ENCODE results near the gene CERS5. TPM values are rescaled to one million over a fixed set of nuclear protein-coding genes. Genes with fewer than 3 reads are reported as not detected.

CERS5 gene
- total RNA-seq, 2 experiments from 2014 or later, result 33.9 to 39.5 TPM

DNA sequence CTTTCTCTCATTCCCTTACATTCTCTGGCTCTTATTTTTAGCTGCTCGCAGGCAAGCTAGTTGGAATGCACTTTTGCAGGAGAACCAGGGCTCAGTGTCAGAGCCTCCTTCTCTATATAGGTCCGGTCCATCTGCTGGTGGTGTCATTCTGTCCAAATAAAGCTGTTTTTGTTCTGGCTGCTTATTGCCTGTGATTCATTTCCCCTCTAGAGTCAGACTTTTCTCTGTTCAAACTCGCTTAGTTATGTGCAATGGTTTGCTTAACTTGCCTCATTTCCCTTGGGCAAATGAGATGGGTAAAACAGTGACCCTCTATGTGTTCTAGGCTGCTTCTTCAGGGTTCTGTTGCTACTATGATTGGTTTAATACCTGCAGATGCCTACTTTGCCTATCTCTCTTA is 79.2 kb downstream of the CERS5 start:
- TF ChIP-seq, protein P1, sequence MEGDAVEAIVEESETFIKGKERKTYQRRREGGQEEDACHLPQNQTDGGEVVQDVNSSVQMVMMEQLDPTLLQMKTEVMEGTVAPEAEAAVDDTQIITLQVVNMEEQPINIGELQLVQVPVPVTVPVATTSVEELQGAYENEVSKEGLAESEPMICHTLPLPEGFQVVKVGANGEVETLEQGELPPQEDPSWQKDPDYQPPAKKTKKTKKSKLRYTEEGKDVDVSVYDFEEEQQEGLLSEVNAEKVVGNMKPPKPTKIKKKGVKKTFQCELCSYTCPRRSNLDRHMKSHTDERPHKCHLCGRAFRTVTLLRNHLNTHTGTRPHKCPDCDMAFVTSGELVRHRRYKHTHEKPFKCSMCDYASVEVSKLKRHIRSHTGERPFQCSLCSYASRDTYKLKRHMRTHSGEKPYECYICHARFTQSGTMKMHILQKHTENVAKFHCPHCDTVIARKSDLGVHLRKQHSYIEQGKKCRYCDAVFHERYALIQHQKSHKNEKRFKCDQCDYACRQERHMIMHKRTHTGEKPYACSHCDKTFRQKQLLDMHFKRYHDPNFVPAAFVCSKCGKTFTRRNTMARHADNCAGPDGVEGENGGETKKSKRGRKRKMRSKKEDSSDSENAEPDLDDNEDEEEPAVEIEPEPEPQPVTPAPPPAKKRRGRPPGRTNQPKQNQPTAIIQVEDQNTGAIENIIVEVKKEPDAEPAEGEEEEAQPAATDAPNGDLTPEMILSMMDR (IDR thresholded peaks at IDR 0.05), result no peak

DNA sequence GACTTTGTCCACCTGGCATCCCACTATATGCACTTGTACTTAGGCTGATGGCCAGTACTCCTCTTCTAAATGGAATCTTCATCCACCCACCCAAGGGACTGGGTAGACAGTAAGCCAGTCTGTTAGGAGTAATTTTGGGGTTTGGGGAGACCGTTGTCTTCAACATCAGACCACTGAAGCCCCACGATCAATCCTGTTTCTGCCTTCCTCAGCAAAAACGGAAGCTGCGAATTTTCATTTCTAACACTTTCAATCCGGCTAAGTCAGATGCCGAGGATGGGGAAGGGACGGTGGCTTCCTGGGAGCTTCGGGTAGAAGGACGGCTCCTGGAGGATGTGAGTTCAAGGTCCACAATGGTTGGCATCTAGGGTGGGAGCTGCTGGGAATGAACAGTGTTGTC is 80.0 kb downstream of the CERS5 start:
- peaks cover 44% of the 10 kb centered on the region for H3K4me1 Mint-ChIP-seq (ENCODE audit: low read depth)
- DNase-seq, result no peak
- TF ChIP-seq, protein P1 (IDR thresholded peaks at IDR 0.05), result no peak
- intact Hi-C loops (cut with micrococcal nuclease), result loop anchor here (5.0 kb wide), 1 partner anchor 90 kb away; no protein-coding TSS in a partner anchor
- H3K9me3 Mint-ChIP-seq, result no peaks in the 10 kb centered on the region
- no peak for ATAC-seq
- no peak overlapping the region for H3K27ac Mint-ChIP-seq
- H3K4me3 Mint-ChIP-seq, result no peak overlapping the region
- peaks cover 17% of the 10 kb centered on the region for H3K36me3 Mint-ChIP-seq (ENCODE audit: low read depth)
- ChIA-PET CTCF (interaction anchor here (0.7 to 6.8 kb wide), 15 partner anchors 14 to 227 kb away, joined by 3 to 60 read pairs (median 5); partner anchors contain the start of genes CERS5, COX14, GPD1 and RACGAP1), POLR2A (interaction anchor here (0.9 kb wide), 1 partner anchor 26 kb away, joined by 5 read pairs; no protein-coding TSS in a partner anchor)
- no peaks in the 10 kb centered on the region for H3K27me3 Mint-ChIP-seq

More for the DNA sequence above, 79.2 kb downstream of the CERS5 start:
- no peaks in the 10 kb centered on the region for H3K9me3 Mint-ChIP-seq
- H3K4me1 Mint-ChIP-seq (ENCODE audit: low read depth), result peaks cover 38% of the 10 kb centered on the region
- H3K27ac Mint-ChIP-seq, result peak overlapping the region; percentile 35
- no peaks in the 10 kb centered on the region for H3K27me3 Mint-ChIP-seq
- CTCF ChIA-PET, result interaction anchor here (0.6 to 6.8 kb wide), 23 partner anchors 9 to 226 kb away, joined by 3 to 60 read pairs (median 4); partner anchors contain the start of genes CERS5, COX14, GPD1 and RACGAP1
- no peak for DNase-seq
- intact Hi-C loops (cut with micrococcal nuclease), result loop anchor here (5.0 kb wide), 1 partner anchor 89 kb away; no protein-coding TSS in a partner anchor
- H3K36me3 Mint-ChIP-seq (ENCODE audit: low read depth), result peaks cover 17% of the 10 kb centered on the region
- ATAC-seq, result no peak
- POLR2A ChIA-PET, result interaction anchor here (0.9 kb wide), 2 partner anchors 24 to 25 kb away, joined by 3 to 5 read pairs; no protein-coding TSS in a partner anchor
- H3K4me3 Mint-ChIP-seq, result no peak overlapping the region

DNA sequence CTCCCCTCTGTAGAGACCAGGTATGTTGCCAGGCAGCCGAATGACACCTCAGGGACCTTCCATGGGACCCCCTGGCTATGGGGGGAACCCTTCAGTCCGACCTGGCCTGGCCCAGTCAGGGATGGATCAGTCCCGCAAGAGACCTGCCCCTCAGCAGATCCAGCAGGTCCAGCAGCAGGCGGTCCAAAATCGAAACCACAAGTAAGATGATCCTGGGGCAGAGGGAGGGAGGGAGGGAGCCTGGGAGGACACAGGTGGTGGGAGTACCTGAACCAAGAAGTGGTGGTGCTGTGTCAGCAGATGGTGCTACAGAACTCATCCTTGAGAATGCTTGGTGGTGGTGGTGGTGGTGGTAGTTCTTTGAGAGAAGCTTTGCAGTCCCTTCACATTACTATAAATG is 81.0 kb downstream of the CERS5 start:
- Mint-ChIP-seq H3K9me3 (no peaks in the 10 kb centered on the region), H3K4me3 (peak overlapping the region; percentile 90), H3K27me3 (no peaks in the 10 kb centered on the region), H3K27ac (peak overlapping the region; percentile 89), H3K4me1 (ENCODE audit: low read depth) (peaks cover 44% of the 10 kb centered on the region), H3K36me3 (ENCODE audit: low read depth) (peaks cover 11% of the 10 kb centered on the region)
- ChIA-PET POLR2A (interaction anchor here (4.0 kb wide), 1 partner anchor 26 kb away, joined by 26 read pairs; the partner anchor contains the start of gene COX14), CTCF (interaction anchor here (1.2 to 6.8 kb wide), 6 partner anchors 13 to 120 kb away, joined by 3 to 60 read pairs (median 20); partner anchors contain the start of genes COX14 and GPD1)
- TF ChIP-seq, protein P1 (IDR thresholded peaks at IDR 0.05), result no peak
- intact Hi-C loops (cut with micrococcal nuclease), result loop anchor here (5.0 kb wide), 1 partner anchor 91 kb away; no protein-coding TSS in a partner anchor
- DNase-seq, result peak; percentile 18
- ATAC-seq, result no peak

DNA sequence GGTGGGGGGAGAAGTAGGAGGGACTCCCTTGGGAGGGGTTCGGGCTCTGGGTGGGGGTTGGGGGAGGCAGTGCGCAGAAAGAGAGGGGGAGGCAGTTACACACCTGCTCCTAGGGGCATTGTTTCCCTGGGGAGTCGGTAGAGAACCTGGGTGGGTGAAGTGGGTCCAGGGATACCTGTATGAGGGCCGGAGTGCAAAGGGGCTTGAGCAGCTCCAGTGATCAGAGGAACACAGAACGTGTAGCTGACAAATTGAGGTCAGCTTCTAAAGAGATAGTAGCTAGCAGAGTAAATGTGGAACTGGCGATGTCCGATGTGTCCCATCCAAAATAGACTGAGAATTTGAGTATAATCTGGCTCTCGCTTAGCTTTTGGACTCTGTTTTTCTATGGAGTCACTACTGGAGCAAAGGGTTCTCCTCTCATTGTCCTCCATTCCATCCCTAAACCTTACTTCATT is 81.5 kb downstream of the CERS5 start:
- no peaks in the 10 kb centered on the region for H3K27me3 Mint-ChIP-seq
- intact Hi-C loops (cut with micrococcal nuclease), result loop anchor here (5.0 kb wide), 1 partner anchor 92 kb away; no protein-coding TSS in a partner anchor
- TF ChIP-seq, protein P1 (IDR thresholded peaks at IDR 0.05), result no peak
- H3K4me1 Mint-ChIP-seq (ENCODE audit: low read depth), result peaks cover 44% of the 10 kb centered on the region
- peaks cover 9% of the 10 kb centered on the region for H3K36me3 Mint-ChIP-seq (ENCODE audit: low read depth)
- ChIA-PET CTCF (interaction anchor here (0.9 to 6.8 kb wide), 11 partner anchors 13 to 119 kb away, joined by 3 to 60 read pairs (median 4); partner anchors contain the start of genes CERS5, COX14 and GPD1), POLR2A (interaction anchor here (0.6 to 4.0 kb wide), 4 partner anchors 11 to 82 kb away, joined by 3 to 26 read pairs (median 4); partner anchors contain the start of genes CERS5 and COX14)
- ATAC-seq (no peak), DNase-seq (no peak)
- H3K27ac Mint-ChIP-seq, result peak overlapping the region; percentile 89
- no peaks in the 10 kb centered on the region for H3K9me3 Mint-ChIP-seq
- H3K4me3 Mint-ChIP-seq, result peak overlapping the region; percentile 90
